Transverse colon (tissue), 4 donors: ENCODE measurements around the gene OVCH1. TPM values are rescaled to one million over a fixed set of nuclear protein-coding genes. Genes with fewer than 3 reads are reported as not detected.
"Not testable (repeated sequence)": the region's sequence is repeated elsewhere in the genome, so short reads cannot be mapped to it uniquely, and the experiment has no call there.

ENCODE experiments used
- DNase-seq: peaks from one replicate; pipeline ENCODE4 v3.0.0-alpha.2; 2019
- H3K27ac ChIP-seq, 4 donors: fragments of 200-600 bp; sonication (generic); 2 replicates each; pipeline ENCODE4 v1.5.1; 2016 to 2018; ENCODE audit warnings: inconsistent platforms in 4 of 4
- H3K27me3 ChIP-seq: fragments of 200-600 bp; sonication (generic); 2 replicates; pipeline ENCODE4 v1.5.1; 2017; ENCODE audit warnings: inconsistent platforms
- H3K36me3 ChIP-seq, 4 donors: fragments of 200-600 bp; sonication (generic); 2 replicates each; pipeline ENCODE4 v1.5.1; 2017 to 2019; ENCODE audit warnings: inconsistent platforms in 4 of 4
- H3K4me1 ChIP-seq, 4 donors: fragments of 200-600 bp; sonication (generic); 2 replicates each; pipeline ENCODE4 v1.5.1; 2017 to 2020; ENCODE audit warnings: inconsistent platforms in 4 of 4
- H3K4me3 ChIP-seq, 4 donors: fragments of 200-600 bp; sonication (generic); 1 replicate in 1 of 4; 2 replicates in 3 of 4; pipeline versions ENCODE4 v1.5.1 to v1.6.1; 2017 to 2019; ENCODE audit warnings: inconsistent platforms in 4 of 4
- H3K9me3 ChIP-seq, 2 donors: fragments of 200-600 bp; sonication (generic); 2 replicates each; pipeline ENCODE4 v1.5.1; 2017 to 2019; ENCODE audit warnings: inconsistent platforms in 2 of 2
- EP300 ChIP-seq: sonication (generic); formaldehyde crosslinking; IDR thresholded peaks from one replicate; pipeline ENCODE4 v1.6.1; 2017; ENCODE audit warnings: antibody characterized with exemption, low read depth
- POLR2A ChIP-seq: fragments of 450-650 bp; IDR thresholded peaks from one replicate; pipeline ENCODE4 v1.6.1; 2016; ENCODE audit warnings: antibody characterized with exemption, mild to moderate bottlenecking, moderate library complexity
- POLR2AphosphoS5 ChIP-seq, 3 donors: sonication (generic); formaldehyde crosslinking; IDR thresholded peaks; one replicate each; pipeline ENCODE4 v1.6.1; 2016; ENCODE audit warnings: antibody characterized with exemption in 3 of 3
- WGBS, 2 donors: methylation state at CpG; one replicate each; pipeline ENCODE4 v1.1.5; 2018; ENCODE audit warnings: low coverage in 1 of 2; 5-methylcytosine and 5-hydroxymethylcytosine counted together
- in situ Hi-C, 4 donors: fragments of 200-750 bp; cut with MboI; loops; one replicate each; pipeline versions ENCODE4 v1.15.0 to v1.15.1; 2017; ENCODE audit warnings: low sequenced_read_pairs in 3 of 4, low pct_ligation_motif_present in 1 of 4, low pct_unique_long_range_greater_than_20kb in 1 of 4
- intact Hi-C: fragments of 100-400 bp; cut with DNase I; formaldehyde crosslinking; loops from one replicate; pipeline ENCODE4 v1.15.1; 2023; ENCODE audit warnings: low total_unique reads
- total RNA-seq, 4 donors: library from RNA; depleted of rRNA; stranded (reverse); fragments of >200 nt; gene quantifications; one replicate each; pipeline ENCODE4 v1.1.0, GENCODE V29; 2016
- TF ChIP-seq, protein P1 (sequence below), 5 experiments: fragments of 200-600 bp in 3 of 5; fragments of 450-650 bp in 2 of 5; sonication (generic) in 3 of 5; IDR thresholded peaks; 1 replicate in 2 of 5; 2 replicates in 3 of 5; pipeline ENCODE4 v1.5.1; 2016 to 2017; ENCODE audit warnings: antibody characterized with exemption in 5 of 5, inconsistent platforms in 3 of 5, mild to moderate bottlenecking in 2 of 5, moderate library complexity in 1 of 5

OVCH1 gene
- total RNA-seq, 4 donors from 2014 or later, result 0.37 TPM; not detected in 3

DNA sequence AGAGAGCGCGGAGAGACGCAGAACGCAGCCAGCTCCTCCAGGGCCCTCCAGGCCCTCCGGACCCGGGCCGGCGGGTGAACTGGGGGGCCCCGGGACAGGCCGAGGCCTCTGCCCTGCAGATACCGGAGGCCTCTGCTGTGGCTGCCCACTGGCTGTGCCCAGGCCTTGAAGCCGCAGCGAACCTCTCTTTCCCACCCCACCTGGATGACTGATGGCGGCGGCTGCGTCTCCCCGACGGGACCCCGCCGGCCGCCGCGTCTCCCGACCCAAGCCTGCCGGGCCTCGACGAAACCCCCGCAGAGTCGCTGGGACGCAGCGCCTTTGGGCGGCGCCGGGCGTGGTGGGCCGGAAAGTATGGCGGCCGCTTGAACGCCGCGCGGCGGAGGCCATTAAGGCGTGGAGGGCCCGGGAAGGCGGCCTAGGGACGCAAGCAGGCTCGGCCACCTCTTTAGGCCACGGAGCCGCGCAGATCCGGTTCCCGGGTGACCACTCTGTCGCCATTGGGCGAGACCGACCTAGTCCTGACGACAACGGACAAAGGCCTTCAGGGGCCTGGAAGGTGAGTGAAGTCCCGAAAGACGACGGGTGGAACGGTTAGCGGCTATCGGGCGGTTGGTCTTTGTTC lies 108.1 kb downstream of the OVCH1 start:
- Histone ChIP-seq H3K9me3 (no peaks in the 10 kb centered on the region), H3K27ac (no peak overlapping the region), H3K4me1 (no peaks in the 10 kb centered on the region), H3K4me3 (no peak overlapping the region), H3K27me3 (no peaks in the 10 kb centered on the region), H3K36me3 (no peaks in the 10 kb centered on the region)
- DNase-seq, result no peak
- TF ChIP-seq, protein P1, sequence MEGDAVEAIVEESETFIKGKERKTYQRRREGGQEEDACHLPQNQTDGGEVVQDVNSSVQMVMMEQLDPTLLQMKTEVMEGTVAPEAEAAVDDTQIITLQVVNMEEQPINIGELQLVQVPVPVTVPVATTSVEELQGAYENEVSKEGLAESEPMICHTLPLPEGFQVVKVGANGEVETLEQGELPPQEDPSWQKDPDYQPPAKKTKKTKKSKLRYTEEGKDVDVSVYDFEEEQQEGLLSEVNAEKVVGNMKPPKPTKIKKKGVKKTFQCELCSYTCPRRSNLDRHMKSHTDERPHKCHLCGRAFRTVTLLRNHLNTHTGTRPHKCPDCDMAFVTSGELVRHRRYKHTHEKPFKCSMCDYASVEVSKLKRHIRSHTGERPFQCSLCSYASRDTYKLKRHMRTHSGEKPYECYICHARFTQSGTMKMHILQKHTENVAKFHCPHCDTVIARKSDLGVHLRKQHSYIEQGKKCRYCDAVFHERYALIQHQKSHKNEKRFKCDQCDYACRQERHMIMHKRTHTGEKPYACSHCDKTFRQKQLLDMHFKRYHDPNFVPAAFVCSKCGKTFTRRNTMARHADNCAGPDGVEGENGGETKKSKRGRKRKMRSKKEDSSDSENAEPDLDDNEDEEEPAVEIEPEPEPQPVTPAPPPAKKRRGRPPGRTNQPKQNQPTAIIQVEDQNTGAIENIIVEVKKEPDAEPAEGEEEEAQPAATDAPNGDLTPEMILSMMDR (IDR thresholded peaks at IDR 0.05), result no peak
- TF ChIP-seq EP300 (no peak), POLR2A (no peak), POLR2AphosphoS5 (IDR thresholded peaks at IDR 0.05) (no peak)
- intact Hi-C loops (no loop called here), in situ Hi-C loops (no loop called here)
- whole genome bisulfite sequencing, 2 donors, result 88 to 97% methylated on average over 12 to 52 of the region's 65 CpGs

DNA sequence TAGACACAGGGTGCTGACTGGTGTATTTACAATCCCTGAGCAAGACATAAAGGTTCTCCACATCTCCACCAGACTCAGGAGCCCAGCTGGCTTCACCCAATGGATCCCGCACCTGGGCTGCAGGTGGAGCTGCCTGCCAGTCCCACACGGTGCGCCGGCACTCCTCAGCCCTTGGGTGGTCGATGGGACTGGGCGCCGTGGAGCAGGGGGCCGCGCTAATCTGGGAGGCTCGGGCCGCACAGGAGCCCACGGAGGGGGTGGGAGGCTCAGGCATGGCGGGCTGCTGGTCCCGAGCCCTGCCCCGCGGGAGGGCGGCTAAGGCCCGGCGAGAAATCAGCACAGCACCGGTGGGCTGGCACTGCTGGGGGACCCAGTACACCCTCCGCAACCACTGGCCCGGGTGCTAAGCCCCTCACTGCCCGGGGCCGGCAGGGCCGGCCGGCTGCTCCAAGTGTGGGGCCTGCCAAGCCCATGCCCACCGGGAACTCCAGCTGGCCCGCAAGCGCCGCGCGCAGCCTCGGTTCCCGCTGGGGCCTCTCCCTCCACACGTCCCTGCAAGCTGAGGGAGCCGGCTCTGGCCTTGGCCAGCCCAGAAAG lies 111.3 kb downstream of the OVCH1 start:
- in situ Hi-C loops, result not testable (repeated sequence)

DNA sequence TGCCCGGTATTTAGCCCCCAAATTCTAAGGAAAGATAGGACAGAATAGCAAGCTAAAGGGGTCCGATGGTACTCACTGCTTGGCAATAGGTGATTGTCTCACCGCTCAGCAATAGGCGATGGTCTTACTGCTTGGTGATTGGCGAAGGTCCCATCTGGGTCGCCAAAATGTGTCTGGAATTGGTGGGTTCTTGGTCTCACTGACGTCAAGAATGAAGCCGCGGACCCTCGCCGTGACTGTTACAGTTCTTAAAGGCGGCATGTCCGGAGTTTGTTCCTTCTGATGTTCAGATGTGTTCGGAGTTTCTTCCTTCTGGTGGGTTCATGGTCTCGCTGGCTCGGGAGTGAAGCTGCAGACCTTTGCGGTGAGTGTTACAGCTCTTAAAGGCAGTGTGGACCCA lies 112.3 kb downstream of the OVCH1 start:
- DNase-seq, intact Hi-C loops, in situ Hi-C loops, H3K9me3 ChIP-seq, H3K4me1 ChIP-seq, H3K36me3 ChIP-seq, H3K27ac ChIP-seq, H3K4me3 ChIP-seq, H3K27me3 ChIP-seq: not testable (repeated sequence)
- WGBS, 2 donors, result 92% methylated on average over 17 of the region's 17 CpGs; no CpG with 5 or more reads in 1 of the 2 donors

More for the DNA sequence above, 111.3 kb downstream of the OVCH1 start:
- H3K4me1 ChIP-seq, H3K27me3 ChIP-seq, H3K9me3 ChIP-seq, intact Hi-C loops, H3K4me3 ChIP-seq, H3K36me3 ChIP-seq, H3K27ac ChIP-seq, DNase-seq: not testable (repeated sequence)
- WGBS, 2 donors, result 96% methylated on average over 32 of the region's 36 CpGs; no CpG with 5 or more reads in 1 of the 2 donors

DNA sequence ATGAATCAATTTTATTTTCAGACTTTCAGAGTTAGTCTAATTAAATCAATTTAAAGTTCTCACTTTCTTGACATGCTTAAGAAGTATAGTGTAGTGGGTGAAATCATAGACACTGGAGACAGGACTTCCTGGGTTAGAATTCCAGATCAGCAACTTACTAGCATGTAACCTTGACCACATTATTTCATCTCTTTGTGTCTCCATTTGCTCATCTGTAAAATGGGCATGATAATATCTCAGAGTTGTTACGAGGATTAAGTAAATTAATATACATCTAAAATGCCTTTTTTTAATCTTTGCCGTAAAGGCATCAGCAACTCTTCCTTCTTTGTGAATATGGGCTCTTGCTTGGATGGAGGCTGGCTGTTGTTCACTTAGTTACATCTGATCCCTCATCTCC lies 115.2 kb downstream of the OVCH1 start:
- Histone ChIP-seq H3K27me3 (no peaks in the 10 kb centered on the region), H3K4me3 (no peak overlapping the region), H3K36me3 (no peaks in the 10 kb centered on the region), H3K27ac (no peak overlapping the region), H3K9me3 (no peaks in the 10 kb centered on the region), H3K4me1 (peaks cover 0 to 26% (median 10%) of the 10 kb centered on the region in 4 donors)
- intact Hi-C loops (no loop called here), in situ Hi-C loops (no loop called here)
- WGBS, 2 donors, result 84 to 96% methylated on average over 2 of the region's 2 CpGs
- DNase-seq, result no peak
- TF ChIP-seq EP300 (no peak), POLR2A (no peak), POLR2AphosphoS5 (IDR thresholded peaks at IDR 0.05) (no peak)
- TF ChIP-seq, protein P1 (IDR thresholded peaks at IDR 0.05), result no peak

DNA sequence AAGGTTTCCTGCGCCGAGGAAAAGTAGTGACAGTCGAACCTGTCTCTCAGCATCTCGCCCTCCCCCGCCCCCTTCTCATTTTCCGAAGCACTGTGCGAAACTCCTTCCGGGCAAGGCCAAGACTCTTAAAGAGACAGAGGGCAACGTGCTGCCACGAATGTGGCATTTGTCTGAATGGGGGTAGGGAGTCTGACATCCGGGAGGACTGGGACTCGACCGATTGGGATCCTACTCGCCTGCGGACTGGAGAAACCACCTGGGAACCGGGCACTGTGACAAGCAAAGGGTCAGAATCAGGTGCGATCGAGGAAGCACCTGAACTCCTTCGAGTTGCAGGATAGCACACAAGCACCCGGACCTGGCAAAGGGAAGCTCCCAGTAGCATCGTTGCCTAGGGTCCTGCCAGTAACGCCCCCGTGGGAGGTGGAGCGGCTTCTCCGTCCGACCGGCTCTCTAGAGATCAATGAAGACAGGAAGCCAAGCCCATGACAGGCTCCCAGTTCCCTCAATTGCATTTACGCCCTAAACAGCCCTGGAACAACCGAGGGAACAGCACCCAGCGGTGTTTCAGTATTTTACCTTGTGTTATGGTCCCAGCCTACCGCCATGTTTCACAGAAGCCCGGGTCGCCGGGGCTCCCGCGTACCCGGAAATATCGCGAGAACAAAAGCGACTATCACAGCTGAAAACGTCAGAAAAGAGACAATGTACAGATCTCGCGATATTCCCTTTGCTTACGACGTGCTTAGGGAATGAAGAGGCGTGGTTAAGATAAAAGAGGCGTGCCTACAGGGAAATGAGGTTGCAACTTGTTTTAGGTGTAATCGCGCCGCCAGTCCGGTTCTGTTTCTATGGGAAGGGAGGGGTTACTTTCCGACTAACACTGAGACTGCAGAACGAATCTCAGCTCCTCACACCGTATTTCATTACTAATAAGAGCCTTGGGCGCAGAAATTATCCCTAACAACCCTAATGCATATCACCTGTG lies 116.7 kb downstream of the OVCH1 start, which contains the start of gene ERGIC2:
Gene ERGIC2 (minus strand): TSS at position 637 of the 988 bp plus-strand sequence. CDS start 9,539 bp downstream, outside the sequence.
- Histone ChIP-seq H3K27ac (peak within 1 kb of the TSS; percentile 87 to 98 (median 94)), H3K4me1 (peaks cover 0 to 26% (median 10%) of the 10 kb centered on the region in 4 donors), H3K4me3 (peak within 1 kb of the TSS; percentile 66 to 100 (median 80)), H3K27me3 (no peaks in the 10 kb centered on the region), H3K36me3 (no peaks in the 10 kb centered on the region), H3K9me3 (no peaks in the 10 kb centered on the region)
- intact Hi-C loops, result no loop called here
- TF ChIP-seq EP300, result no peak
- peak; percentile 74 for TF ChIP-seq POLR2A
- TF ChIP-seq, protein P1 (IDR thresholded peaks at IDR 0.05), result no peak
- peak; percentile 58 to 77 (median 70) for TF ChIP-seq POLR2AphosphoS5 (IDR thresholded peaks at IDR 0.05)
- in situ Hi-C loops, result no loop called here
- 0 to 1% methylated on average over 23 to 55 of the region's 55 CpGs for WGBS, 2 donors
- peak; percentile 93 for DNase-seq
